Measurements from ENCODE around the gene VGLL4.
"Not testable (repeated sequence)": the region's sequence is repeated elsewhere in the genome, so short reads cannot be mapped to it uniquely, and the experiment has no call there.

The VGLL4 gene

DNA sequence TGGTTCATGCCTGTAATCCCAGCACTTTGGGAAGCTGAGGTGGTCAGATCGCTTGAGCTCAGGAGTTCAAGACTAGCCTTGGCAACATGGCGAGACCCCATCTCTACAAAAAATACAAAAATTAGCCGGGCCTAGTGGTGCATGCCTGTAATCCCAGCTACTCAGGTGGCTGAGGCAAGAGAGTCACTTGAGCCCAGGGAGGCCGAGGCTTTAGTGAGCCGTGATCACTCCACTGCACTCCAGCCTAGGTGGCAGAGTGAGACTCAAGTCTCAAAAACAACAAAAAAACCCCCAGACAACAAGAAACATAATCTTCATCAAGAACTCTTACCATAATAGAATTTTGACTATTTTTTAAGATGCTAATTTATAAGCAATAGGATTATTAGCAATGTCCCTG is 117.6 kb downstream of the VGLL4 start:
- not testable (repeated sequence) for DNase-seq

DNA sequence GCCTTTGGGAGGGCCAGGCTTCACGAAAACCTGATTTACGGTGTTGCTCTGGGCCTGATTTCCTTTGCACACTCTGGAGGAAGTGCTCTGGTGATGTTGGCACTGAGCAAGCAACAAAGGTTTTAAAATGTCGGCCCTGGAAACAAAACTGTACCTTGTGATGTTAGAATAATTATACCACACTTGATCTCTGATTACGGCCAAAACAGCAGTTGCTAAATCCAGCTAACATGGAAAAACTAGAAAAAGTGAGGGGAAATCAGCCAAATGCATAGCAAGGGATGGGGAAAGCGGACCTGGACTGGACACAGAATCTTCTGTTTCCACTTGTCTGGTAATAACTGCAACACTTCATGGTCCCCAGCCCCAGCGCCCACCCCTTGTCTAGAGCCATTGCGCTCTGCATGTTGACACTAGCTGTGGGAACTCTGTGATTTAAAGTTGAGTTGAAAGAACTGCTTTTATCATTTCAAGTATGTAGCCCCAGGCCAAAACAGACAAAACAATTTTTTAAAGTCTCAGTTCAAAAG is 120.1 kb downstream of the VGLL4 start:
- peak; percentile 6 for DNase-seq

DNA sequence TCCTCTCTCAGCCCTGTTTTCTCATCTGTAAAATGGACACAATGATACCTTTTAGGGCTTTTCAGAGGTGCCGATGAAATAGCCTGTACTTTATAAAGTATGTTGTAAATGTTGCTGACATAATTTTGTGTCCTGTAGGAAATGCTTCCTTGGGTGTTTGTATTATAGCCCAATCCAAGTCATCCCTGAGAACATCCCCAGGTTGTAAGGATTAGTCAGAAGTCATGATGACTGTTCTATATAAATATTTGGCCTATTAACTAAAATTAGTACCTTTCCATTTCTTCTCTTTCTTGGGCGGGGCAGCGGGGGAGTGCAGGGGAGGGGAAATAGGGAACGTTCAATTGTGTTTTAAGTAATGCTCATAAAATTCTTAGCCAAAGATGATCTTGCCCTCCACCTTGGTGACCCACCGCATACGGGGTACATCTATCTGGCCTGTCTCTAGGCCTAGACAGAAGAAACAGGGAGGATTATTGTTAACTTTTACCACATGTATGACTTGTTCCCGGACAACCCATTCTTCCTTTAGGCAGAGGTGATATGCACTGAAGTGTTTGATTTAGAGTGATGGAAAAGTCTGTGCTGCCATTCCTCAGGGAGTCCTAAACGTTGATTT is 120.7 kb downstream of the VGLL4 start:
- DNase-seq: no peak

DNA sequence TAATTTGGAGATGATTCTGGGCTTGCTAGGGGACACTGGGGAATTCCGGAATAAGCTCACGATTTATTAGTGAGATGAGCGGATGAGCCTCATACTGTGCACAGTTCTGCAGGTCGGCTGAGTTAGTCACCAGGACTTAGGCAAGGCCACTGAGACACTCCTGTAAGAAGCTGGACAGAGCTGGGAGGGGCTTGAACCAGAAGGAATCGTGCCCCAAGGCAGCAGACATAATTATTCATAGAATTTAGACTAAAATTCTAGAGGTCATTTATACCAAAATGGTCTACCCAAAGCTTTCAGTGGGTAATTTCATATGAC is 121.4 kb downstream of the VGLL4 start:
- no peak for DNase-seq

DNA sequence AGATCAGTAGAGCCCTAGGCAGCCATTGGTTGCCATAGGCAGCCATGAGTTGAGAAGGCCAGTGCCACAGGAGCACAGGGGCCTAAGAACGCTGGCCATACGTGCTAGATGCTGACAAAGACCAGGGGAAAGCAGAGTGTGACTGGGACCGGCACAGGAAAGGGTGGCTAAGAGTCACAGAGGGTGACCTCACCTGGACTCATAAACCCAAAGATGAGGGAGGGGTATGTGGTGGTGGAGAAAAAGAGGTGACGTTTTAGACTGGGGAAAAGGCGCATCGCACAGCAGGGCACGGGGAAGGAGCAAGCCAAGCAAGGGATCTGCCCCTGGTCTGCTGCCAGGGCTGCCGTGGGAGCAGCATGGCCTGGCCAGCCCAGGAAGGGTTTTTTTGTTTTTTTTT is 122.5 kb downstream of the VGLL4 start:
- DNase-seq: no peak

DNA sequence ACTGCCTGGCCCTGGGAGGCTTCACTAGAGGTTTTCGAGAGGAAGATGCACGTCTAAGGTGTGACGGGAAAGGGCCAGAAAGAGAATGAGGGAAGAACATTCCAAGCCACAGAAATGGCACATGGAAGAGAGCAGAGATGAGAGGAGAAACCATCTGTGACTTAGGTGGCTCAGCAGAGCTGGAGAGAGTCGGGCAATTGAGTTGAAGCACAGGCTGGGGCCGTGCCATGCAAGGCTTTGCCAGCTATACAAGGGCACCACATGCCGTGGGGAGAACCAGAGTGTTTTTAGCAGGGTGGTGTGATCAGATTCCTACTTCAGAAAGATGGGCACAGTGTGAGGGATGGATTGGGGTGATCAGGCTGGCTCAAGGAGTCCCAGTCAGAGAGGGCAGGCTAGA is 126.1 kb downstream of the VGLL4 start:
- DNase-seq: no peak

DNA sequence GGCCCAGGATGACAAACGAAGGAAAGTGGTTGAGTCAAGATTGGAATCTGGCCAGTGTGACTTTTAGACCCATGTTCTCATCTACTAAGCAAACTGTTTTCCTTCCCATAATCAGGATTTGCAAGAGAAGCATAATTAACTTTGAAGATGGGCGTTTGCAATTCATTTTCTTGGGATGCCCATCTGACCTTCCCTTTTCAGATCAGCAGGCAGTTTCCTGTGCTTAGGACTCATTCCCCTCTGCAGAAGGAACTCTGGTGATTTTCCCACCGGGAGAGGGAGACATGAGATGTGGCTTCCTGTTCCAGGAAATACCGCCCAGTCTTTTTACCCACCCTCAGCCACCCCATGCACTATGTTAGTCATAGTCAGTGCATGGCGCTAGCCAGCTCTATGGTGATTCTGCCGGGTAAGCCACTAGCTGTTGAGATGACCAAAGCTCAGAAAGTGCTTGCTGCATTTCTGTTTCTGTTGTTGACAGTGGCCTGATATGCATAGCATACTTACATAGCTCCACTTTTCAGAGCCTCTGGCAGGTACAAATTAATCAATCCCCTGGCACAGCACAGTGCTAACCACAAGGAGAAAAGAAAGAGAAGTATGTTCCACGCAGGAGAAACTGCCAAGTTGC is 129.4 kb downstream of the VGLL4 start:
- no peak for DNase-seq

DNA sequence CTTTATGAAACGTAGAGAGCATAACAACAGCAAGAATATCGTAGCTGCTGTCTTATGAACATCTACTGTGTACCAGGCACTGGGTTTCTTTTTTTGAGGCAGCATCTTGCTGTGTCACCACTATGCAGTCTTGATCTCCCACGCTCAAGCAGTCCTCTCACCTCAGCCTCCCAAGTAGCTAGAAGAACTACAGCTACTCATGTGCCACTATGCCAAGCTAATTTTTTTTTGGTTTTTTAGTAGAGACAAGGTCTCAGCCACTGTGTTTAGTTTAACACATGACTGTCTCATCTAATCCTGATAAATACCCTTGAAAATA is 129.9 kb downstream of the VGLL4 start:
- no peak for DNase-seq

DNA sequence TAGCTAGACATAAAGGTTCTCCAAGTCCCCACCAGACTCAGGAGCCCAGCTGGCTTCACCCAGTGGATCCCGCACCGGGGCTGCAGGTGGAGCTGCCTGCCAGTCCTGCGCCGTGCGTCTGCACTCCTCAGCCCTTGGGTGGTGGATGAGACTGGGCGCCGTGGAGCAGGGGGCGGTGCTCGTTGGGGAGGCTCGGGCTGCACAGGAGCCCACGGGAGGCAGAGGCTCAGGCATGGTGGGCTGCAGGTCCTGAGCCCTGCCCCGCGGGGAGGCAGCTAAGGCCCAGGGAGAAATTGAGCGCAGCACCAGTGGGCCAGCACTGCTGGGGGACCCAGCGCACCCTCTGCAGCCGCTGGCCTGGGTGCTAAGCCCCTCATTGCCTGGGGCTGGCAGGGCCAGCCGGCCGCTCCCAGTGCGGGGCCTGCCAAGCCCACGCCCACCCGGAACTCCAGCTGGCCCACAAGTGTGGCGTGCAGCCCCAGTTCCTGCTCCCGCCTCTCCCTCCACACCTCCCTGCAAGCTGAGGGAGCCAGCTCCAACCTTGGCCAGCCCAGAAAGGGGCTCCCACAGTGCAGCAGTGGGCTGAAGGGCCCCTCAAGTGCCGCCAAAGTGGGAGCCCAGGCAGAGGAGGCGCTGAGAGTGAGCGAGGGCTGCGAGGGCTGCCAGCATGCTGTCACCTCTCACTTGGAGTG is 130.4 kb downstream of the VGLL4 start:
- DNase-seq: not testable (repeated sequence)

DNA sequence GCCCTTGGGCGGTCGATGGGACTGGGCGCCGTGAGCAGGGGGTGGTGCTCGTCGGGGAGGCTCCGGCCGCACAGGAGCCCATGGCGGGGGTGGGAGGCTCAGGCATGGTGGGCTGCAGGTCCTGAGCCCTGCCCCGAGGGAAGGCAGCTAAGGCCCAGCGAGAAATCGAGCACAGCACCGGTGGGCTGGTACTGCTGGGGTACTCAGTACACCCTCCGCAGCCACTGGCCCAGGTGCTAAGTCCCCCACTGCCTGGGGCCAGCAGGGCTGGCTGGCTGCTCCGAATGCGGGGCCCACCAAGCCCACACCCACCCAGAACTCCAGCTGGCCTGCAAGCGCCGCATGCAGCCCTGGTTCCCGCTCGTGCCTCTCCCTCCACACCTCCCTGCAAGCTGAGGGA is 132.1 kb downstream of the VGLL4 start:
- not testable (repeated sequence) for DNase-seq

DNA sequence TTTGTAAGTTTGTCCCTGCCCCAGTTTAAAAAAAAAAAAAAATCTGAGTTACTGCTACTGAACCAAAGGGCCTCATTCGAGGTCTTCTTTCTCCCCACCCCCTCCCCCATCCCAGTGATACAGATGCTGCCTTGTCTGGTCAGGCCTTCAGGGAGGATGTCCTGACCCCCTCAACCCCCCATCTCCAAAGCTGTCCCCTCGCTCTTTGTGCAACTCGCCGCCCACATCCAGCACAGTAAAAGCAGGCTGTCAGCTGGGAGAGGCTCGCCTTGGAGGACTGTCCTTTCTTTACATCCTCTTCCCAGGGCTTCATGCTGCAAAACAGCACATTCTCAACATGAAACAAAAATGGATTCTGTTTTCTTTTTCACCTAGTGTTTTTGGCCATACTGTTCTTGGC is 133.4 kb downstream of the VGLL4 start:
- no peak for DNase-seq

DNA sequence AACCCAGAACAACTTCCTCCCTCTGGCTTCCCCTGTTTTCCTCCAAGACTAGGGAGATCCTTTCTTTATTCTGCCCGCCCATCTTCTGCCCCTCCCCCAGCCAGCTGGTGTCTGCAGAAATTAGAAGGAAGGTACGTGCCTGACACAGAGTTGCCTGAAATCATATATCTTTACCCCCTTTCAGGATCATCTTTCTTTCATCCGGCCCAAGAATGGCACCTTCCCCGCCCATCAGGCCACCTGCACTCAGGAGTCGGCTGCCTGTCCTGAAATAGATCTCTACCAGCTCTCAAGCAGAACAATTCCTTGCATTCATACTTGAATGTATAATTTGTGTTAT is 133.7 kb downstream of the VGLL4 start:
- DNase-seq: peak; percentile 86

DNA sequence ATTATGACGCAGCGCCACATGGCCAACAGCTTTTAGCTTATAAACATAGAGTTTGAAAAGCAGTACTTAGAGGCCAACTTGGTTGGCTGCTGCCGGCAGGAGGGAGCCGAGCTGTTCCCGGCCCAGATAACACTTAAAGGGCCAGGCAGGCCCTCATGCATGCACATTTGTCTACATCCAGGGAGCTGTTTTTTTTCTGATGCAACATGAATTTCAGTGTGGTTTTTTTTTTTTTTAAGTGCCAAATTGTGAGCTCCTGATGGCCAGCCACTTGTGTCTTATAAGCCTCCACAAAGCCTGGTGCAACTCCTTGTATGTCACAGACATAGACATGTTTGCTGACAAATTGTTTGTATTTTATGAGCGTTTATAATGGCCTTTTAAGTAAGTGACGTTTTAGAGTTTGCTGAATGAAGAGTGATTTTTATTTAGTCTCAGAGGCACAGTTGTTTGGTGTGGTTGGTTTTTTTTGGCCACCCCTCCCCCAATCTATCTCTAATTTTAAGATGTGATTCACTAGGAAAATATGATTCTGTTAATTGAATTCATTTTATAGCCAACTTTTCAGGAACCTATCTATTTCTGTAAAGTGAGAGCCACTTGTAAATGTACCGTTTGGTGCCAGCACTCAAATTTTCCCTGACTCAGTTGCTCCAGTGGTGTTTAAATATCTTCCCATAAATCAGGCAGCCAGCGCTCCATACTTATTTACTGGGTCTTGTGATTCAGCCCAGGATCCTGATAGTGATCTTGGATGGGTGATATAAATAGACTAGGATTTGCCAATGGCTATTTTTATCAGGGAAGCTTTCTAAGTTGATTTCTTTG is 134.3 kb downstream of the VGLL4 start:
- peak; percentile 78 for DNase-seq

DNA sequence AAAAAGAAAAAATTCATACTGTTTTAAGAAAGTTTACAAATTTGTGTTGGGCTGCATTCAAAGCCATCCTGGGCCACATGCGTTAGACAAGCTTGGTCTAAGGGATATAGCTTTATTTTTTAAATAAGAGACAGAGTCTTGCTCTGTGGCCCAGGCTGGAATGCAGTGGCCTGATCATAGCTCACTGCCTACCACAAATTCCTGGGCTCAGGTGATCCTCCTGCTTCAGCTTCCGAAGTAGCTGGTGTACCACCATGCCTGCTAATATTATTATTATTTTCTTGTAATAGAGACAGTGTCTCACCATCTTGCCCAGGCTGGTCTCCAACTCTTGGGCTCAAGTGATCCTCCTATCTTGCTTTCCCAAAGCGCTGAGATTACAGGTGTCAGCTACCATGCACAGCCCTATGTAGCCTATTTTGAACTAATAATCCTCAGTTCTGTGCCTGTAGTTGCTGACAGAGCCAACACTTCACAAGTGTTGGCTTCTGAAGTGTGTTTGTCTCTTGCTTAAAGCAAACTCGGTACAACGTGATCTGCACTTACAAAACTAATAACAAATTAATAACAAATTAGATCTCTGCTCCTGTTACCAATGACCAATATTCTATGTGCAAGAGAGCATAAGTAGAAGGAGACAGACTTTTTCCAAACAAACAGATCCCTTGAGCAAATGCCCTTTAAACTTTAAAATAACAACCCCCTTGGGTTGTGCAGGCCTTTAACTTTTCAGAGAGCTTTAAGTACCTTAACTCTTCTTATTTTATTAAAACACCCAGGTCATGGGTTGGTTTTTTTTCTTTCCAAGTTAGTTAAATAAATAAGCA is 135.2 kb downstream of the VGLL4 start:
- DNase-seq: no peak

DNA sequence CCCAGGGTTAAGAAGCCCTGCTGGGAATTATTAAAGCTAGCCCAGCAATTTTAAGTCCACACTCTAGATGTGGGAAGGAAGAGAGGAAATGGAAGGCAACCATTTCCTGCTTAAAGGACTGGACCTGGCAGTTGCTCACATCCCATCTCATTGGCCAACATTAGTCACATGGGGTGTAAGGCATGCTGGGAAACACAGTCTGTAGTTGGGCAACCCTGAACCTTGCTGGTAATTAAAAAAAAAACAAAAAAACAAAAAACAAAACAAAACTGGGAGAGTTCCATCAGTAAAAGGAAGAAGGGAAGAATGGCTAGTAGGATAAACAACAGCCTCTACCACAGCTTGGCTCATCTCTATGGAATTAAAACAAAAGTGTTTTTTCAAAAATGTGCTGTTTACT is 136.0 kb downstream of the VGLL4 start:
- DNase-seq: no peak

Measured in NCI-H2171 treated with DMSO at 0.1 percent for 48 hours (cell line).